PFSK-1 (cell line): ENCODE results near the gene PHACTR3.
A peak's percentile ranks its signal among the peaks of the same experiment; 100 is the strongest.

Source experiments
- FOXP2 ChIP-seq: optimal IDR thresholded peaks from 2 replicates; pipeline ENCODE3; 2011; ENCODE audit warnings: borderline replicate concordance, control low read depth, inconsistent platforms; ENCODE audit not compliant: insufficient read depth; ENCODE audit errors: extremely low read length, extremely low read depth
- POLR2AphosphoS5 ChIP-seq: IDR thresholded peaks from 2 replicates; pipeline ENCODE4 v1.6.1; 2012; ENCODE audit warnings: low read depth, mild to moderate bottlenecking, control low read depth, low read length, moderate library complexity
- REST ChIP-seq, 2 experiments: IDR thresholded peaks; 2 replicates each; pipeline versions ENCODE4 v1.6.1 to v1.8.0; 2011 to 2012; ENCODE audit warnings: low read depth in 2 of 2, low read length in 2 of 2, control low read depth in 1 of 2, inconsistent platforms in 1 of 2, mild to moderate bottlenecking in 1 of 2, moderate library complexity in 1 of 2; ENCODE audit not compliant: insufficient read depth in 1 of 2
- SIN3A ChIP-seq: IDR thresholded peaks from 2 replicates; pipeline ENCODE4 v1.6.1; 2012; ENCODE audit warnings: mild to moderate bottlenecking, low read length, moderate library complexity, borderline replicate concordance; ENCODE audit not compliant: insufficient read depth
- TAF1 ChIP-seq: IDR thresholded peaks from 2 replicates; pipeline ENCODE4 v1.6.1; 2012; ENCODE audit warnings: low read length, control low read depth, borderline replicate concordance; ENCODE audit not compliant: insufficient read depth

PHACTR3 gene

GRCh38 chr20:59753836-59754235, 149.5 kb downstream of the PHACTR3 start:
- TF ChIP-seq POLR2AphosphoS5 (no peak), TAF1 (no peak), SIN3A (no peak), REST (IDR thresholded peaks at IDR 0.05; ENCODE audit: insufficient read depth in 1 of 2, low read depth in 2 of 2, low read length in 2 of 2) (no peak), FOXP2 (no peak)

- TF ChIP-seq SIN3A: no peak
- no peak for TF ChIP-seq REST (IDR thresholded peaks at IDR 0.05; ENCODE audit: insufficient read depth in 1 of 2, low read depth in 2 of 2, low read length in 2 of 2)
- no peak for TF ChIP-seq POLR2AphosphoS5
- no peak for TF ChIP-seq TAF1
- no peak for TF ChIP-seq FOXP2
These were observed 150.2 kb downstream of the PHACTR3 start for GRCh38 chr20:59754551-59754950.

DNA sequence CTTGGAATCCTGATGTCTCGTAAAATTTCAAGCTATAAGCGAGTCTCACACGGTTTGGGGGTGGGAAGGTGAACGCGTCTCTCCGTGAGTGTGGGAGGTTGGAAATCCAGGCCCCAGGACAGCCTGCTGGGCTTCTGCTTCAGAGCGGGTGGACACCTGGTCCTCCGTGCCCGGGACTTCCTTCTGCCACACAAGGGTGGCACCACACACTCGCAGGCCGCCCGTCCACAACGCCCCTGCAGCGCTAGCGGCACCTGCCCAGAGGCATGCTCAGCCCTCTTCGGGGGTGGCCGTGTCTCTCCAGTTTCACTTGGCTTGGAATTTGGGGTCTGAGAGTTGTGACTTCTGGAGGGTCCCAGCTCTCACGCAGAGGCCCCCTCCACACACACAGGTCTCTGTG, 151.9 kb downstream of the PHACTR3 start:
- TF ChIP-seq SIN3A: no peak

GRCh38 chr20:59764037-59764436, 159.7 kb downstream of the PHACTR3 start:
- TF ChIP-seq TAF1 (no peak), REST (IDR thresholded peaks at IDR 0.05; ENCODE audit: insufficient read depth in 1 of 2, low read depth in 2 of 2, low read length in 2 of 2) (no peak), SIN3A (no peak), POLR2AphosphoS5 (no peak), FOXP2 (no peak)

GRCh38 chr20:59765599-59766177, 161.3 kb downstream of the PHACTR3 start:
- no peak for TF ChIP-seq FOXP2
- TF ChIP-seq POLR2AphosphoS5: no peak
- no peak for TF ChIP-seq TAF1
- TF ChIP-seq SIN3A: no peak
- peak; percentile 87 to 97 for TF ChIP-seq REST (IDR thresholded peaks at IDR 0.05; ENCODE audit: insufficient read depth in 1 of 2, low read depth in 2 of 2, low read length in 2 of 2)
